Epithelial cell of esophagus (primary cell): ENCODE results near the gene RAB10.
A peak's percentile ranks its signal among the peaks of the same experiment; 100 is the strongest.

ENCODE experiments used
- DNase-seq: peaks from one replicate; pipeline ENCODE4 v3.0.0; 2010; ENCODE audit warnings: low read depth
- H3K4me3 ChIP-seq: 2 replicates; pipeline ENCODE4 v1.5.1; 2011; ENCODE audit warnings: mild to moderate bottlenecking, low read length, control low read depth
- TF ChIP-seq, protein P1 (sequence below): IDR thresholded peaks from 2 replicates; pipeline ENCODE4 v1.5.1; 2011; ENCODE audit warnings: low read depth, mild to moderate bottlenecking, low read length, control low read depth, inconsistent platforms; ENCODE audit not compliant: insufficient read depth; ENCODE audit errors: missing control alignments

The RAB10 gene

DNA sequence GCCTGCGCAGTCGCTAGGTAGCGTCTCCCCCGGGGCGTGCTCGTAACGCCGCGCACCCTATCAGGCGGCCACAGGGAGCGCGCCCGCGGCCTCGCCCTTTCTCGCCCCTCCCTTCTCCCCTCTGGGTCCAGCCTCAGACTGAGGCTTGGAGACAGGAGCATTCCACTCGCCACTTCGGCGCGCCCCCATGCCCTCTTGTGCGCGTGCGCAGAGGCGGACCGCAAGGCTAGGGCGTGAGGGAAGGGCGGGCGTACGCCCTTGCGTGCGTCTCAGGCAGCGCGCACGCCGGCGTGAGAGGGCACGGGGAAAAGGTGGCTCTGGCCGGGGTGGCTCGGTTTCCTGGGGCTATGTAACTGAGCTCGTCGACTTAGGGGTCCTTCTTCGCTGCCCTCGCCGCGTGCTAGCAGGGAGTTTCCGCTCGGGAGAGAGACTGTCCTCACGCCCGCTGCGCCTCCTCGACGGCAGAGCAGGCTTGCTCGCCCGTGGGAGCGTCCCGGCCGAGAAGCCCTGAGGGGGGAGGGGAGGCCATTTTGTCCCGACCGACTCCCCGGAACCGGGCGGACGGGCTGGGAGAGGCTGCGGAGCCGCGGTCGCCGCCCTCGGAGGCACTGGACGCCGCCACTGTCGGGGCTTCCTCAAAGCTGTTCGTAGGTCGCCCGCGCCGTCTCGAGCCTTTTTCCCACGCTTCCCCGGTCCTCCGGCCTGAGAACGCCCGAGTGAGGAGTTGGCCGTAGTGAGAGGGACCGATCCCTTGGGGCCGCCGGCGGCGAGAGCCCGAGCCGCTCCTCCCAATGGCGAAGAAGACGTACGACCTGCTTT lies at the start of gene RAB10:
Gene RAB10 (plus strand): TSS at position 267 of the 819 bp plus-strand sequence. CDS start 525 bp downstream, at position 792.
- TF ChIP-seq, protein P1, sequence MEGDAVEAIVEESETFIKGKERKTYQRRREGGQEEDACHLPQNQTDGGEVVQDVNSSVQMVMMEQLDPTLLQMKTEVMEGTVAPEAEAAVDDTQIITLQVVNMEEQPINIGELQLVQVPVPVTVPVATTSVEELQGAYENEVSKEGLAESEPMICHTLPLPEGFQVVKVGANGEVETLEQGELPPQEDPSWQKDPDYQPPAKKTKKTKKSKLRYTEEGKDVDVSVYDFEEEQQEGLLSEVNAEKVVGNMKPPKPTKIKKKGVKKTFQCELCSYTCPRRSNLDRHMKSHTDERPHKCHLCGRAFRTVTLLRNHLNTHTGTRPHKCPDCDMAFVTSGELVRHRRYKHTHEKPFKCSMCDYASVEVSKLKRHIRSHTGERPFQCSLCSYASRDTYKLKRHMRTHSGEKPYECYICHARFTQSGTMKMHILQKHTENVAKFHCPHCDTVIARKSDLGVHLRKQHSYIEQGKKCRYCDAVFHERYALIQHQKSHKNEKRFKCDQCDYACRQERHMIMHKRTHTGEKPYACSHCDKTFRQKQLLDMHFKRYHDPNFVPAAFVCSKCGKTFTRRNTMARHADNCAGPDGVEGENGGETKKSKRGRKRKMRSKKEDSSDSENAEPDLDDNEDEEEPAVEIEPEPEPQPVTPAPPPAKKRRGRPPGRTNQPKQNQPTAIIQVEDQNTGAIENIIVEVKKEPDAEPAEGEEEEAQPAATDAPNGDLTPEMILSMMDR = no peak
- peak; percentile 99 for DNase-seq
- peak within 1 kb of the TSS; percentile 71 for H3K4me3 ChIP-seq

DNA sequence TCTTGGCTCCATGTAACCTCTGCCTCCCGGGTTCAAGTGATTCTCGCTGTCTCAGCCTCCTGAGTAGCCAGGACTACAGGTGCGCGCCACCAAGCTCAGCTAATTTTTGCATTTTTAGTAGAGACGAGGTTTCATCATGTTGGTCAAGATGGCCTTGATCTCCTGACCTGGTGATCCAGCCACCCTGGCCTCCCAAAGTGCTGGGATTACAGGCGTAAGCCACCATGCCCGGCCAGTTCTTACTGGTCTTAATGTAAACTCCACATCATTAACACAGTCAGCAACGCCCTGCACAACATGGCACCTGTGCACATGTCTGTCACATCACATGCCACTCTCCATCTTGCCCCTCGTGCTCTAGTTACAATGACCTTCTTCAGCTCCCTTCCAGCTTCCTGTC lies 45.8 kb upstream of the RAB10 start:
- H3K4me3 ChIP-seq = no peak overlapping the region
- TF ChIP-seq, protein P1 = no peak
- no peak for DNase-seq

DNA sequence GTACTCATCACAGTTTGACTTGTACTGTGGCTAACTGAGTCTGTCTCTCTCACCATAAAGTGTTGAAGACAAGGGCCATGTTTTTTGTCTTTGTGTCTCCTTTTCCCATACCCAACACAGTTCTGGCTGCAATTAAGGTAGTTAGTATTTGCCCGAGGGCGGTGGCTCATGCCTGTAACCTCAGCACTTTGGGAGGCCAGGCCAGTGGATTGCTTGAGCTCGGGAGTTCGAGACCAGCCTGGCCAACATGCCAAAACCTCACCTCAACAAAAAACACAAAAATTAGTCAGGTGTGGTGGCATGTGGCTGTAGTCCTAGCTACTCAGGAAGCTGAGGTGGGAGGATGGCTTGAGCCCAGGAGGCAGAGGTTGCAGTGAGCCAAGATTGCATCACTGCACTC lies 44.7 kb upstream of the RAB10 start:
- TF ChIP-seq, protein P1 = no peak

DNA sequence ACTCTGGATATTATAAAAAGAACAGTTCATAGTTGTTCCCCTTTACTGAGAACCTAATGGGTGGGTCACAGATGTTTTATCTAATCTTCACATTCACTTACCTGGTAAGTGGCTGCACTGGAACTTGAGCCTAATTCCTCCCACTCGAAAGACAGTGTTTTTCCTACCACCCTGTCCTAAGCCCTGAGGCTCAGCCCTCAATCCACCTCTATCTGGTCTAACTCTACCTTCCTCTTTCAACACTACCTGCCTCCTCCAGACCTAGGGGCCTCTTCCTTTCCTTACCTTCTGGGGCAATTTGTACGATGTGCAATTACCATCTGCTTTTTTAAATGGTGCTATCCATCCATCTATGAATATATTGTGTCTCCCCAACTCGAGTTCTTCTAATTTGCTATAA lies 41.9 kb upstream of the RAB10 start:
- TF ChIP-seq, protein P1 = no peak
- H3K4me3 ChIP-seq = no peak overlapping the region
- DNase-seq = no peak

More for the DNA sequence above, 44.7 kb upstream of the RAB10 start:
- DNase-seq = no peak
- no peak overlapping the region for H3K4me3 ChIP-seq

DNA sequence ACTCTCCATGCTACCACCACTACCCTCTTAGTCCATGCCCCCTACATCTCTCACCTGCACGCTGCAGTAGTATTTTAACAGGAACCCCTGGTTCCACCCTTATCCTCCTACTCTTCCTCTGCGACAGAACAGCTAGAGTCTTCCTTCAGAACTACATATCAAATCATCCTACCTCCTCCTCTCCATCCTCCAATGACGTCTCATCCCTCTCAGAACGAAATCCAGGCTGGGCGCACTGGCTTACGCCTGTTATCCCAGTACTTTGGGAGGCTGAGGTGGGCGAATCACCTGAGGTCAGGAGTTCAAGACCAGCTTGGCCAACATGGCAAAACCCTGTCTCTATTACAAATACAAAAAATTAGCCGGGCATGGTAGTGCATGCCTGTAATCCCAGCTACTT lies 41.3 kb upstream of the RAB10 start:
- DNase-seq = no peak
- TF ChIP-seq, protein P1 = no peak
- no peak overlapping the region for H3K4me3 ChIP-seq

DNA sequence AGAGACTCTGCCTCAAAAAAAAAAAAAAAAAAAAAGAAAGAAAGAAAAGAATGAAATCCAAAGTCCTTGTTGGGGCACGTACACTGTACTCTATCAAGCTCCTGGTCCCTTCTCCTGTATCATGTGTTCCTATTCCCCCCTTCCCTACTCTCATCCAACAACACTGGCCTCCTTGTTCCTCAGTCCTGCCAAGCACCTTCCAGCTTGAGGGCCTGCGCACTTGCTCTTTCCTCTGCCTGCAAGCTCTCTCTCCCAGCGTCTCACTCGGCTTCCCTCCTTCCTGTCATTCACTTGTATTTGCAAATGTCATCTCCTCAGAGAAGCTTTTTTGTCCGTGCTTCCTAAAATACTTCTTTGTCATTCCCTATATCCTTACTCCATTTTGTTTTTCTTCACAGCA lies 40.8 kb upstream of the RAB10 start:
- no peak for DNase-seq
- TF ChIP-seq, protein P1 = no peak

DNA sequence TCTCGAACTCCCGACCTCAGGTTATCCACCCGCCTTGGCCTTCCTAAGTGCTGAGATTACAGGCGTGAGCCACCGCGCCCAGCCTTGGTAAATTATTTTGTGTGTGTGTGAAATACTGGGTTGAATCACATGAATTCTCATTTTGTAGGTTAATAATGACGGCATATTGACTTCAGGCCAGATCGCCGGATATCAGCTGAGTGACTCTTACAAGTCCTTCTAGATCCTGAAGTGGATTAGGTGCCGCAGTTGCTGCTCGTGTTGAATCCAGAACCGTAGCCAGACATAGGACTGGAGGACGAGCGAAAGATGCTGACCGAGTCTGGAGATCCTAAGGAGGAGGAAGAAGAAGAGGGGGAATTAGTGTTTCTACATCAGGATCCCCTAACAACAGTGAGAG lies 39.4 kb upstream of the RAB10 start:
- no peak for DNase-seq
- TF ChIP-seq, protein P1 = no peak
- H3K4me3 ChIP-seq = no peak overlapping the region

More for the DNA sequence above, 40.8 kb upstream of the RAB10 start:
- no peak overlapping the region for H3K4me3 ChIP-seq
